ENCODE results near the gene LPP. TPM values are rescaled to one million over a fixed set of nuclear protein-coding genes. Genes with fewer than 3 reads are reported as not detected.

The LPP gene
- total and polyA plus RNA-seq, 9 donors: 15.9 to 280 (median 134) TPM

DNA sequence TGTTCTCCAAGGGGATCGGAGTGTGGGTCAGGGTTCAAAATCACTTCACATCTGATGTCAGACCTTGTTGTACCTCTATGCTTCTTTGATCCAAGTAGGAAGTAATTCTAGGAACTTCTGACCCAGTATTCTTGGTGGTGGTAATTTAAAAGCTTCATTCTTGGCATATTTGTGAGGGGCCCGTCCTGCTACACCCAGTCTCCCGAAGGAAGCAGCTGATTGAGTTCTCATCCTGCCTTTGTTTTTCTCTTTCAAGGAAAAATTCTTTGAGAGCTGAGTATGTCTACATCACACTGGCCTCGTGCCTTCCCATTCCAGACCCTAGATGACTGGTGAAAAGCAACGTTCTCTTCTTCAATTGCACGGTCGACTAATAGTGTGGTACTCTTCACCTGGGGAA, 783.4 kb downstream of the LPP start:
- H3K27ac ChIP-seq: no peak overlapping the region
- H3K9me3 ChIP-seq: no peaks in the 10 kb centered on the region
- no peak overlapping the region for H3K4me3 ChIP-seq
- 86 to 88% (median 87%) methylated on average over 7 of the region's 7 CpGs for WGBS, 3 donors
- intact Hi-C loops (cut with DNase I): no loop called here
- H3K4me1 ChIP-seq (ENCODE audit: insufficient read depth): no peaks in the 10 kb centered on the region
- TF ChIP-seq POLR2A (IDR thresholded peaks at IDR 0.05) (no peak), EP300 (IDR thresholded peaks at IDR 0.05) (no peak)
- DNase-seq: no peak
- no peaks in the 10 kb centered on the region for H3K36me3 ChIP-seq
- no peaks in the 10 kb centered on the region for H3K27me3 ChIP-seq

GRCh38 chr3:188938999-188939398, 785.0 kb downstream of the LPP start:
- no peak overlapping the region for H3K4me3 ChIP-seq
- H3K27ac ChIP-seq: no peak overlapping the region
- no peaks in the 10 kb centered on the region for H3K9me3 ChIP-seq
- no peaks in the 10 kb centered on the region for H3K27me3 ChIP-seq
- DNase-seq: no peak
- intact Hi-C loops (cut with DNase I): no loop called here
- 96 to 97% (median 96%) methylated on average over 3 of the region's 3 CpGs for WGBS, 3 donors
- H3K36me3 ChIP-seq: no peaks in the 10 kb centered on the region
- H3K4me1 ChIP-seq (ENCODE audit: insufficient read depth): no peaks in the 10 kb centered on the region
- no peak for TF ChIP-seq CTCF (IDR thresholded peaks at IDR 0.05)
- no peak for TF ChIP-seq EP300 (IDR thresholded peaks at IDR 0.05)
- no peak for TF ChIP-seq POLR2A (IDR thresholded peaks at IDR 0.05)

- TF ChIP-seq CTCF (IDR thresholded peaks at IDR 0.05) (no peak), POLR2A (IDR thresholded peaks at IDR 0.05) (no peak), EP300 (IDR thresholded peaks at IDR 0.05) (no peak)
- no peak overlapping the region for H3K27ac ChIP-seq
- H3K27me3 ChIP-seq: no peaks in the 10 kb centered on the region
- WGBS, 3 donors: 87 to 97% (median 94%) methylated on average over 5 of the region's 5 CpGs
- intact Hi-C loops (cut with DNase I): no loop called here
- no peaks in the 10 kb centered on the region for H3K4me1 ChIP-seq (ENCODE audit: insufficient read depth)
- H3K36me3 ChIP-seq: no peaks in the 10 kb centered on the region
- H3K9me3 ChIP-seq: no peaks in the 10 kb centered on the region
- H3K4me3 ChIP-seq: no peak overlapping the region
- no peak for DNase-seq
Measured at GRCh38 chr3:188939814-188940572, 786.0 kb downstream of the LPP start.

MicroRNAs encoded within 50 kb of the gene (microRNA counts, 767-probe panel; counts per million panel counts)
- microRNA hsa-miR-28-3p (3,676 counts per million, percentile 88 among the panel's probes with 10 or more counts), microRNA hsa-miR-28-5p (3,488 counts per million, percentile 87 among the panel's probes with 10 or more counts)

Small RNA genes within 50 kb of the gene (microRNA-seq; reads per million reads assigned to microRNA genes)
- gene MIR28: 1,803 to 4,812 (median 2,831) reads per million in 3 donors

Small RNA genes within 50 kb of the gene (small RNA-seq; reads per million reads assigned to genes)
- gene MIR28: 4,535 reads per million, percentile 99 among the genes with 10 or more reads in this experiment

Measured in ovary (tissue), 9 donors.